Middle frontal gyrus (tissue), 1 donor: ENCODE measurements around the gene APP.

Experiments
- DNase-seq: peaks from one replicate; pipeline ENCODE4 v3.0.0-alpha.2; 2015; ENCODE audit warnings: low spot score; ENCODE audit errors: extremely low spot score

Gene APP

GRCh38 chr21:25983745-25984144, 186.8 kb downstream of the APP start:
- DNase-seq = no peak

DNA sequence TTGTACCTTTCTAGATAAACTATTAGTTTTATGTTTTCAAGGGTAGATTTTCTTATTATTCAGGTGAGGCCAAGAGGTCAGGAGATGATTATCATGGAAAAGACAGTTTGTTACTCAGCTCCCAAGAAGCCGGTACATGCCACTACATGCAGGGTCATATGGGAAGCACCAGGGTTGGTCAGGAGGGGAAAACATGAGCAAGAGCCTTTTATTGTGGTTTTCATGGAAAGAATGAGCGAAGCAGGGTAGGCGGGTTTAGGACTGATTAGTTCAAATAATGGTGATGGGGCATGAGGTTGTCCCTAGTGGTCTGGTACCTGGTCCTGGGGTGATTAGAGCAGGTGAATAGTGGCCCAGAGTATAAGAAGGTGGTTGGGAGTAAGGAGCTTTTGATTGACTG, 189.9 kb downstream of the APP start:
- no peak for DNase-seq

DNA sequence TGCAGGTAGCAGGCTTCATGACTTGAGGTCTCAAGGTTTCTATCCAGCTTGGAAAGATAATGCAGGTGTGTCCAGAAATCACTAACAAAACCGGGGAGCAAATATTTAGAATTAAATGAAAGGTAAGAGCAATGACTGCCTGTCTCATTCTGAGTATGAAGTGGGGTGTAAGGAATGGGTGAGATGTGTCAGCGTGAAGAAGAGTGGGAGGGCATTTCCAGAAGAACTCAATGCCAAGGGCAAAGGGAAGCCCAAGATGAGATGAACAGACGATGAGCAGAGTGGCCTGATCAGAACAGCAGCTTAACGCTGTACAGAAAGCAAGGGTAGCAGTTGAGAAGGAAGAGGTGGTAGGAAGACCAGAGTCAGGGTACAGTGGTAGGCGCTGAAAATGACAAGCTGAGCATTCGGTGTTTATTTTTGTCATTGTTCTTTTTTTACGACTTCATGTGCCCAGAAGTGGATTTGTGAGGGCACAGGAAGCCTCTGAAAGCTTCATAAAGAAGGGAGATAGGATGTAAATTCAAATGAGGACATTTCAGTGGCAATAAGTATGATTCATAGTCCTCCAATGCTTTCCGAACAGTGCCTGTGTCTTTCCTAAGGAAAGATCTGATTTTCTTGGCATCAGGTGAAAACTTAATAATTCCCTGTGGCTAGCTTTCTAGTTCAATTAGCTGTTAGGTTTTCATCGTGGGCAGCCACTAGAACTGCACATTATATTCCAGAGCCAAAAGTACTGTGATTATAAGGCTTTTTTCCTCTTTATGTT, 190.5 kb downstream of the APP start:
- no peak for DNase-seq

DNA sequence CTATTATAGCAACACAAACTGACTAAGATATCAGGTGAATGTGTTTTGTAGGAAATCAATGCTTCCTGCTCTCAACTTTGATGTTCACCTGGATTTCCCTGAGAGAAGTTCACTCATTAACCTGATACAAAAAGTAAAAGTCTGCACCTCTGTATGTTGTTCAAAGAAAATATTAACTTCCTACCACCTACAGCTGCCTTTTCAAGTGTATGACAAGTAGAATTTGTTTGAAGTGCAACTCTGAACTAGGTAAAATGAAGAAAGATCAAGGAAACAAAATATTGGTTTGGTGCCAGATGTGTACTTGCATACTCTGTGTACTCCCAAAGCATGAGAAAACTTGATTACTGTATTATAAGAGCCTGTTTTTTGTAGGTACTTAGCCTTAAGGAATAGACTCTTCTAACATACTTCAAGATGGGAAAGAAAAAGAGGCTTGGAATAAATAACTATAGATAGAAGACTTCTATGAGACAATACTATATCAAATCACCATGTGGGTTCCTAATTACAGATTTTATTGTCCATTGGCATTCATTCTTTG, 193.4 kb downstream of the APP start:
- DNase-seq = no peak

GRCh38 chr21:25974964-25975363, 195.6 kb downstream of the APP start:
- no peak for DNase-seq

DNA sequence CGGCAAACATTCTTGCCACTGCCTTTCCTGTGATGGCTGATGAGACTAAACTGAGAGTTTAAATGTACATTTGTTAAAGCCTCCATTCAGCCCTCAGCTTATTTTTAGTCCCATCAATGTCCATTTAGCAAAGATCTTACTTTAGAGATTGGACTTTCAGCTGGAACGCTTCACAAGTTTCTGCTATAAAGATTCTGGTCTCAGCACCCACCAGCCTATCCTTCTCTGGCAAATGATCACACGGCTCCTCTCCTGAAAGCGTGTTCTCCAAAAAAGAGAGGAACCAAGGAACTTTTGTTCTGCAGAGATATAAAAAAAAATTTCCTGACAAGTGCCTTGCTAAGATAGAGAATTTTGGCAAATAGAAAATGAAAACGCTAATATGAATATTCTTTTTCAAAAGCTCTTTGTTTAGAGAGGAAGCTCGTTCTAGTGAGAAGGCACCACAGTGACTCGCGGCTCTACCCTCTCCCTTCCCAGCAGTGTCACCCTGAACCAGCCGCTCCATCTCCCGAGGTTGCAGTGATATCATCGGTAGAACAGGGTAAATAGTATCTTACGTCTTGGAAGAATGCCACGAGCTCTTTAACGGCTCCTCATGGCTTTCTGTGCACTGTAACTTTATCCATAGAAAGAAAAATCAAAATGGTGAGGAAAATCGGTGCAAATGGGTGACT, 200.2 kb downstream of the APP start:
- peak; percentile 75 for DNase-seq

- DNase-seq = no peak
These were observed 202.6 kb downstream of the APP start for GRCh38 chr21:25967901-25968438.

DNA sequence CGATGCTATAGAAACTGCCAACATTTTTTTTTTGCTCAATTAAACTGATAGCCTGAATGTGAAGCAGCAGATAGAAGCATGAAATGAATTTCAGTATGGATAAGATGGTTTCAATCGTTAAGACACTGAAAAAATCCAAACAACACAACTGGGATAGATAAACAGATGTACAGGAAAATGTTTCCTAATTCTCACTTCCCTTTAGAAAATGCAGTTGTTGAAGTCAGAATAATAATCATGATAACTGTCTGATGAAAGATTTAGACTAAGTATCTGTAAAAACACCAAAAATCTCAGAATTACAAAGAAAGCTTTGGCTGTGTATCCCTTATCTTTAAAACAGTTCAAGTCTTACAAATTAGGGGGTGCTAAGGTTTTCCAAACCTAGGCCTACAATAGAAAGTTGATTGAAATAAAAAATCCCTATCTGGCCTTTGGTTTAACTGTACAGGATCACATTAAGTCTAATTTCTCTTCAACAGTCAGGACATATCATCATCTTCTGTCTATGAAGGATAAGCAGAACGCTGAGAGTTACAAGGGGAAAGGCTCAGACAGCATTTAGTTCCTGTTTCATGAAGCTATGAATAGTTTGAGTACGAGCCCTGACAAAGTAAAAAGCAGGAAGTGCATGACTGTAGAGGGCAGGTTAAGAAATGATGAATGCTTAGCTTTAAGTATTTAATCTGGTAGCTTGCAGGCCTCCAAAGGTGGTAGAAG, 203.2 kb downstream of the APP start:
- no peak for DNase-seq

GRCh38 chr21:25965951-25966707, 204.4 kb downstream of the APP start:
- DNase-seq = no peak

DNA sequence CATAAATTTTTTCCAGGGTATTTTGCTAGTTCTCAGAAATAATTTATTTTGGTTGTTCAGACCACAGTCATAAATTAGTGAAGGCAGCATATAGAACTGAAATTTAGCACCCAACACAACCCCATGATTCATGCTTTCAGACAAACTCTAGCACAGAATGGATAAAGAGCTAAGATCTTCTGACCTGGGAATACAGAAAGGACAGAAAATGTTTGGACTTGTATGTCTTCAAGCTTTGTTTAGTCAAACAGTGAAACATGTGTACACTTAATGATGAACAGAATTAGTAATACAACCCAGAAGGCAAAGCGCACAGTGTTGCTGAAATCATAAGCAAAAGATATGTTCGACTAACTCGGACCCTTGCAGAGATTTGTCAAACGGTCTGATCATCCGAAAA, 205.6 kb downstream of the APP start:
- no peak for DNase-seq

GRCh38 chr21:25964015-25964414, 206.6 kb downstream of the APP start:
- no peak for DNase-seq

GRCh38 chr21:25963181-25963580, 207.4 kb downstream of the APP start:
- DNase-seq = no peak

- no peak for DNase-seq
These were observed 209.5 kb downstream of the APP start for GRCh38 chr21:25961042-25961441.

DNA sequence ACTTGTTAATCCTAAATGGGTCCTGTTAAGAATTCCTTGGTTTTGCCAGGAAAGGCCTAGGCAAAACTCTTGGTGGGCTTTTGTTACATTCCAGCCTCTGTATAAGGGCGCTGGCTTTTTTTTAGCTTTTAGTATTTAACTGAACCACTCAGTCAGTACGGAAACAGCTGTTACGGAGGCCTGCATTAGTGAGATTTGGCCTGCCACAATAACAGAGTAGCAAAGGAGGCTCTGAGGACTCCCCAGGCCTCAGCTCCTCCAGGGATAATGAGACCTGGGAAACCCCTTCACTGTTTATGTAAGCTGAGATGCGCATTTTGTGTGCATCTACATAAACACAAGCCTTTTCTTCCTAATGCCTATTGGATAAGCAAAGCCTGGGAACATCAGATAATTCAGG, 210.2 kb downstream of the APP start:
- DNase-seq = no peak

GRCh38 chr21:25959799-25960198, 210.8 kb downstream of the APP start:
- DNase-seq = no peak

- DNase-seq = no peak
These were observed 213.4 kb downstream of the APP start for GRCh38 chr21:25956993-25957714.

- DNase-seq = no peak
These were observed 214.9 kb downstream of the APP start for GRCh38 chr21:25955646-25956045.

DNA sequence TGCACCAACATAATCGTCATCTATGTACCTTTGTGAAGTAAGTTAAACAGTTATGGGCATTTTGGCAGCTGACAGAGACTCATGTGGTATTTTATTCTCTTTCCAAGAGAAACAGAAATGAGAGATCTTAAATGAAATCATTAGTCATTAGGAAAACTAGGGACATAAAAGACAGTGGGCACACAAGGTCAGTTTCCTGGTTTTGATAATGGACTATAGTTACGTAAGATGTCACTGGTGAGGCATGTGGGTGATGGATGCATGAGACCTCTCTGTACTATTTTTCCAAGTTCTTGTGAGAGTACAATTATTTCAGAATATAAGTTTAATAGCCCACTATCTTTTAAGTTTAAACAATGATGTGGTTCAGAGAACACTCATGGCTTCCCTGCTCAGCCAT, 216.9 kb downstream of the APP start:
- no peak for DNase-seq

GRCh38 chr21:25953196-25953595, 217.4 kb downstream of the APP start:
- no peak for DNase-seq

DNA sequence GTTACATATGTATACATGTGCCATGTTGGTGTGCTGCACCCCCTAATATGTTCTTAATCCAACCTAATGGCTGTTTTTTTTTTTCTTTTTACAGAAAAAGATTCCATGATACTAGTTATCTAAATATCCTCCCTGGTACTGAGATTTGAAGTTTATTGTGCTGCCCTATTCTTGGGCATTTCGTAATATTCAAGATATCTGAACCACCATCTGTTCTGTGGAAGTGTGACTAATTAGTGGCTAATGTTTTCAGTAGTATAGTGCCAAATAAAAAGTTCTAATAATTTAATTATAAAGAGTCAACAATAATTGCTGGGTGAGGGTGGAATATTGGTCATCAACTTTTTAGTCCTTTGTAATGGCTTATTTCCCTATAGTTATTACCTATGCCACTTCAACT, 218.3 kb downstream of the APP start:
- DNase-seq = no peak
